Measurements from ENCODE around the gene CLSTN3. TPM values are rescaled to one million over a fixed set of nuclear protein-coding genes. Genes with fewer than 3 reads are reported as not detected.

The CLSTN3 gene
- total and polyA plus RNA-seq, 4 donors: 6.1 to 37.2 (median 26.8) TPM

DNA sequence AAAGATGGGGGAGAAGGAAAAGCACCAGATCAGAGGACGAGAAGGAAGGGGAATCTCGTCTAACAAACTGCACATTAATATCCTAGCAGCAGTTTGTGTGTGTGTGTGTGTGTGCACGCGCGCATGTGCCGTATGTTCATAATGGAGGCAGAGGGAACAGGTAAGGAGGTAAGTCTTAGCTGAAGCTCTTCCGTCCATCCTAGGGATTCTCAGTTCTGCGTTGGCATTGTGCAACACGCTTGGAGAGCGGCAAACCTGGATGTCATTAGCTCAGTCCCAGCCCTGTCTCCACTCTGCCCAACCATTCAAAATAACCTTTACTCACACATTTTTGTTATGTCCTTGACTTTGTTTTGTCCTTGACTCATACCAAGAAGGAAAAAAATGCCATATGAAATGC, 36.3 kb upstream of the CLSTN3 start:
- no peak overlapping the region for H3K4me3 ChIP-seq (ENCODE audit: low read depth in 1 of 3, low read length in 3 of 3)
- no peak overlapping the region for H3K9ac ChIP-seq (ENCODE audit: low read depth in 1 of 2, low read length in 2 of 2)
- WGBS: 38% methylated on average over 10 of the region's 10 CpGs
- H3K27me3 ChIP-seq (ENCODE audit: control insufficient read depth in 4 of 4, insufficient read depth in 4 of 4, low read length in 3 of 4): no peaks in the 10 kb centered on the region
- peaks cover 8 to 37% (median 29%) of the 10 kb centered on the region in 4 donors for H3K4me1 ChIP-seq (ENCODE audit: control insufficient read depth in 4 of 4, insufficient read depth in 4 of 4, low read length in 3 of 4)
- H3K27ac ChIP-seq (ENCODE audit: low read depth in 1 of 2, low read length in 2 of 2): peak overlapping the region; percentile 1 to 17
- no peak for DNase-seq (ENCODE audit: low spot score)
- no peaks in the 10 kb centered on the region for H3K9me3 ChIP-seq (ENCODE audit: control insufficient read depth in 4 of 4, low read length in 3 of 4)
- H3K36me3 ChIP-seq (ENCODE audit: control insufficient read depth in 4 of 4, insufficient read depth in 3 of 4, low read depth in 1 of 4, low read length in 3 of 4): peaks cover 2 to 20% (median 12%) of the 10 kb centered on the region in 4 donors
- TF ChIP-seq HNF4A (conservative IDR thresholded peaks at IDR 0.05) (peak in 1 of 2 donors; percentile 16), RAD21 (IDR thresholded peaks at IDR 0.05) (peak in 1 of 2 donors; percentile 10), RXRA (IDR thresholded peaks at IDR 0.05) (peak in 1 of 2 donors; percentile 30), JUND (IDR thresholded peaks at IDR 0.05) (no peak)

DNA sequence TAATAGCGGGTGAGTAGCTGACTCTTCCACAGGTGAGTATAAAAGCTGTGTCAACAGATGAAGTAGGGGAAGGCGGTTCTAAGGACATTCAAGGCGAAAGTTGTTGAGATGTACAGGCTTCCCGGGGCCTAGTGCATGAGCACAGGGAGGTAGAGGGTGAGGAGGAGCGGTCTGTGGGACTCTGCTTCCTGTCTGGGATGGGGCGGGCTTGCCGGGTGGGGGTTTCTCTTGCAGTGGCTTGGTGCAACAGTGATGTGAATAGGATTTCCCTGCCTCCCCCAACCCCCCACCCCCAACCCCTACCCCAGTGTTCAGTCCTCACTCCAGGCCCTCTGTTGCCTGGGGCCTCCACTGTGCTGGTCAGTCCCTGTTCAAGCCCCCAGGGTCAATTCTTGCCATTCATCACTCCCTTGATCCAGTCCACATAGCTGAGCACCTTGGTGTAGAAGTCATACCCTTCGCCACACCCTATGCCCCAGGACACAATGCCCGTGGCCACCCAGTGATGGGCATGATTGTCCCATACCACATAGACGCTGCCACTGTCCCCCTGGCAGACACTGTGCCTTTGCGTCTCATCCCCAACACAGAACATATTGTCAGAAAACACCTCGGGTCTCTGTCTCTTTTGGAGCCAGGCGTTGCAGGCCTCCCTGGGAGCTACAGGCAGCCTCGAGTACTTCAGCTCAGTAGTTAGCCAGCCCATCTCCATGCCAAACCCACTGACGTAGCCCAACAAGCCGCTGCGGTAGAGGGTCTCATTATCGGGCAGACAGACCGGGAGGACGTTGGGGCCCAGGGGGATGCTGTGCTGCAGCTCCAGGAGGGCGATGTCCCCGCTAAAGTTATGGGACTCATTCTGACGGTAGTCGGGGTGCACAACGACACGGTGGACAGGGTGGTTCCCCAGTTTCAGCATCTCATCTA, 33.9 kb upstream of the CLSTN3 start:
- Histone ChIP-seq H3K36me3 (ENCODE audit: control insufficient read depth in 4 of 4, insufficient read depth in 3 of 4, low read depth in 1 of 4, low read length in 3 of 4) (peaks cover 3 to 25% (median 17%) of the 10 kb centered on the region in 4 donors), H3K9ac (ENCODE audit: low read depth in 1 of 2, low read length in 2 of 2) (no peak overlapping the region), H3K4me3 (ENCODE audit: low read depth in 1 of 3, low read length in 3 of 3) (no peak overlapping the region), H3K4me1 (ENCODE audit: control insufficient read depth in 4 of 4, insufficient read depth in 4 of 4, low read length in 3 of 4) (peaks cover 2 to 21% (median 14%) of the 10 kb centered on the region in 4 donors), H3K27me3 (ENCODE audit: control insufficient read depth in 4 of 4, insufficient read depth in 4 of 4, low read length in 3 of 4) (no peaks in the 10 kb centered on the region), H3K27ac (ENCODE audit: low read depth in 1 of 2, low read length in 2 of 2) (no peak overlapping the region), H3K9me3 (ENCODE audit: control insufficient read depth in 4 of 4, low read length in 3 of 4) (no peaks in the 10 kb centered on the region)
- DNase-seq (ENCODE audit: low spot score): no peak
- TF ChIP-seq FOXA1 (IDR thresholded peaks at IDR 0.05) (no peak), RXRA (IDR thresholded peaks at IDR 0.05) (no peak), SP1 (IDR thresholded peaks at IDR 0.05) (no peak), NR2F2 (IDR thresholded peaks at IDR 0.05) (no peak), GABPA (IDR thresholded peaks at IDR 0.05 in 1 of 2, conservative IDR thresholded peaks at IDR 0.05 in 1 of 2) (no peak), FOXA2 (IDR thresholded peaks at IDR 0.05) (no peak), RAD21 (IDR thresholded peaks at IDR 0.05) (no peak), JUND (IDR thresholded peaks at IDR 0.05) (no peak), YY1 (IDR thresholded peaks at IDR 0.05) (no peak), EGR1 (IDR thresholded peaks at IDR 0.05; ENCODE audit: low read depth in 2 of 2) (no peak), HNF4A (conservative IDR thresholded peaks at IDR 0.05) (no peak), TAF1 (conservative IDR thresholded peaks at IDR 0.05) (no peak), HNF4G (IDR thresholded peaks at IDR 0.05) (no peak)
- TF ChIP-seq, protein P1, sequence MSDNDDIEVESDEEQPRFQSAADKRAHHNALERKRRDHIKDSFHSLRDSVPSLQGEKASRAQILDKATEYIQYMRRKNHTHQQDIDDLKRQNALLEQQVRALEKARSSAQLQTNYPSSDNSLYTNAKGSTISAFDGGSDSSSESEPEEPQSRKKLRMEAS (IDR thresholded peaks at IDR 0.05): no peak
- TF ChIP-seq, protein P2, sequence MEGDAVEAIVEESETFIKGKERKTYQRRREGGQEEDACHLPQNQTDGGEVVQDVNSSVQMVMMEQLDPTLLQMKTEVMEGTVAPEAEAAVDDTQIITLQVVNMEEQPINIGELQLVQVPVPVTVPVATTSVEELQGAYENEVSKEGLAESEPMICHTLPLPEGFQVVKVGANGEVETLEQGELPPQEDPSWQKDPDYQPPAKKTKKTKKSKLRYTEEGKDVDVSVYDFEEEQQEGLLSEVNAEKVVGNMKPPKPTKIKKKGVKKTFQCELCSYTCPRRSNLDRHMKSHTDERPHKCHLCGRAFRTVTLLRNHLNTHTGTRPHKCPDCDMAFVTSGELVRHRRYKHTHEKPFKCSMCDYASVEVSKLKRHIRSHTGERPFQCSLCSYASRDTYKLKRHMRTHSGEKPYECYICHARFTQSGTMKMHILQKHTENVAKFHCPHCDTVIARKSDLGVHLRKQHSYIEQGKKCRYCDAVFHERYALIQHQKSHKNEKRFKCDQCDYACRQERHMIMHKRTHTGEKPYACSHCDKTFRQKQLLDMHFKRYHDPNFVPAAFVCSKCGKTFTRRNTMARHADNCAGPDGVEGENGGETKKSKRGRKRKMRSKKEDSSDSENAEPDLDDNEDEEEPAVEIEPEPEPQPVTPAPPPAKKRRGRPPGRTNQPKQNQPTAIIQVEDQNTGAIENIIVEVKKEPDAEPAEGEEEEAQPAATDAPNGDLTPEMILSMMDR (IDR thresholded peaks at IDR 0.05; ENCODE audit: low read depth, low read length, missing input control): no peak
- TF ChIP-seq, protein P3, sequence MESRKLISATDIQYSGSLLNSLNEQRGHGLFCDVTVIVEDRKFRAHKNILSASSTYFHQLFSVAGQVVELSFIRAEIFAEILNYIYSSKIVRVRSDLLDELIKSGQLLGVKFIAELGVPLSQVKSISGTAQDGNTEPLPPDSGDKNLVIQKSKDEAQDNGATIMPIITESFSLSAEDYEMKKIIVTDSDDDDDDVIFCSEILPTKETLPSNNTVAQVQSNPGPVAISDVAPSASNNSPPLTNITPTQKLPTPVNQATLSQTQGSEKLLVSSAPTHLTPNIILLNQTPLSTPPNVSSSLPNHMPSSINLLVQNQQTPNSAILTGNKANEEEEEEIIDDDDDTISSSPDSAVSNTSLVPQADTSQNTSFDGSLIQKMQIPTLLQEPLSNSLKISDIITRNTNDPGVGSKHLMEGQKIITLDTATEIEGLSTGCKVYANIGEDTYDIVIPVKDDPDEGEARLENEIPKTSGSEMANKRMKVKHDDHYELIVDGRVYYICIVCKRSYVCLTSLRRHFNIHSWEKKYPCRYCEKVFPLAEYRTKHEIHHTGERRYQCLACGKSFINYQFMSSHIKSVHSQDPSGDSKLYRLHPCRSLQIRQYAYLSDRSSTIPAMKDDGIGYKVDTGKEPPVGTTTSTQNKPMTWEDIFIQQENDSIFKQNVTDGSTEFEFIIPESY (IDR thresholded peaks at IDR 0.05): no peak
- TF ChIP-seq, protein P4, sequence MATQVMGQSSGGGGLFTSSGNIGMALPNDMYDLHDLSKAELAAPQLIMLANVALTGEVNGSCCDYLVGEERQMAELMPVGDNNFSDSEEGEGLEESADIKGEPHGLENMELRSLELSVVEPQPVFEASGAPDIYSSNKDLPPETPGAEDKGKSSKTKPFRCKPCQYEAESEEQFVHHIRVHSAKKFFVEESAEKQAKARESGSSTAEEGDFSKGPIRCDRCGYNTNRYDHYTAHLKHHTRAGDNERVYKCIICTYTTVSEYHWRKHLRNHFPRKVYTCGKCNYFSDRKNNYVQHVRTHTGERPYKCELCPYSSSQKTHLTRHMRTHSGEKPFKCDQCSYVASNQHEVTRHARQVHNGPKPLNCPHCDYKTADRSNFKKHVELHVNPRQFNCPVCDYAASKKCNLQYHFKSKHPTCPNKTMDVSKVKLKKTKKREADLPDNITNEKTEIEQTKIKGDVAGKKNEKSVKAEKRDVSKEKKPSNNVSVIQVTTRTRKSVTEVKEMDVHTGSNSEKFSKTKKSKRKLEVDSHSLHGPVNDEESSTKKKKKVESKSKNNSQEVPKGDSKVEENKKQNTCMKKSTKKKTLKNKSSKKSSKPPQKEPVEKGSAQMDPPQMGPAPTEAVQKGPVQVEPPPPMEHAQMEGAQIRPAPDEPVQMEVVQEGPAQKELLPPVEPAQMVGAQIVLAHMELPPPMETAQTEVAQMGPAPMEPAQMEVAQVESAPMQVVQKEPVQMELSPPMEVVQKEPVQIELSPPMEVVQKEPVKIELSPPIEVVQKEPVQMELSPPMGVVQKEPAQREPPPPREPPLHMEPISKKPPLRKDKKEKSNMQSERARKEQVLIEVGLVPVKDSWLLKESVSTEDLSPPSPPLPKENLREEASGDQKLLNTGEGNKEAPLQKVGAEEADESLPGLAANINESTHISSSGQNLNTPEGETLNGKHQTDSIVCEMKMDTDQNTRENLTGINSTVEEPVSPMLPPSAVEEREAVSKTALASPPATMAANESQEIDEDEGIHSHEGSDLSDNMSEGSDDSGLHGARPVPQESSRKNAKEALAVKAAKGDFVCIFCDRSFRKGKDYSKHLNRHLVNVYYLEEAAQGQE (IDR thresholded peaks at IDR 0.05): no peak
- TF ChIP-seq, protein P5, sequence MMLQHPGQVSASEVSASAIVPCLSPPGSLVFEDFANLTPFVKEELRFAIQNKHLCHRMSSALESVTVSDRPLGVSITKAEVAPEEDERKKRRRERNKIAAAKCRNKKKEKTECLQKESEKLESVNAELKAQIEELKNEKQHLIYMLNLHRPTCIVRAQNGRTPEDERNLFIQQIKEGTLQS (IDR thresholded peaks at IDR 0.05): no peak
- WGBS: 87% methylated on average over 26 of the region's 26 CpGs

Measured in liver (tissue), 9 donors.